ENCODE results near the gene SEL1L3. TPM values are rescaled to one million over a fixed set of nuclear protein-coding genes. Genes with fewer than 3 reads are reported as not detected.

SEL1L3 gene
- total and polyA plus RNA-seq, 9 of the 15 experiments (the other 6 are each of a cell fraction or from before 2014, with no cell fraction given): 10.0 to 44.3 (median 21.6) TPM

DNA sequence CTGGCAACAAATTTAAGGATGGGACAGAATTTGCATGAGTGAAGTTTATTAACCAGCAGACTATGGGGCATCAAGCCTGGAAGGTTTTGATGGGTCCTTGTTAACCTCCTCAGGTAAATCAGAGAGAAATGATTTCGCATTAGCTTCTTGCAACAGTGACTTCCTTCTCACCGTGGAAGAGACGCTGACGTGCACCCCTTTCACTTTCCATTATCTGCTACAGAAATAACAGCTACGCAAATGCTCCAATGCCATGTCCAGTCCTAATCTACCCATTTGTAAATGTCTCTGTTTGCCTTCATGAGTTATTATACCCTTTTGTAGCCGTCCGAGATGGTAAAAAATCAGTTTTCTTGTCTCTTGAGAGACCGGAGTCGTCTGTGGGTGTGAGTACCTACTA, 106.9 kb downstream of the SEL1L3 start:
- no peaks in the 10 kb centered on the region for H4K20me1 ChIP-seq (replicated peaks; ENCODE audit: control insufficient read depth, insufficient read depth, low read length)
- intact Hi-C loops (cut with micrococcal nuclease) (no loop called here), in situ Hi-C loops (cut with MboI) (no loop called here)
- no peaks in the 10 kb centered on the region for H3K4me1 ChIP-seq (replicated peaks in 1 of 2; ENCODE audit: control insufficient read depth in 2 of 2, insufficient read depth in 2 of 2, low read length in 2 of 2)
- no peaks in the 10 kb centered on the region for H3K9me1 ChIP-seq (ENCODE audit: control insufficient read depth, insufficient read depth, low read length)
- WGBS (ENCODE audit: insufficient coverage, low coverage, missing lambda C conversion rate): 79% methylated on average over 9 of the region's 9 CpGs
- peaks cover 8% of the 10 kb centered on the region; the same call in 2 of the 3 replicates for H3K36me3 ChIP-seq (ENCODE audit: control insufficient read depth, insufficient read depth, low read length)
- no peaks in the 10 kb centered on the region for H3K79me2 ChIP-seq (ENCODE audit: control insufficient read depth, insufficient read depth, low read length)
- DNase-seq (ENCODE audit: extremely low read depth in 1 of 4, low spot score in 3 of 4): no peak
- FAIRE-seq: no peak
- H3K9ac ChIP-seq (ENCODE audit: insufficient read depth in 1 of 2, low read depth in 2 of 2, low read length in 2 of 2): no peak overlapping the region
- H2AFZ ChIP-seq (ENCODE audit: low read depth, low read length): no peak overlapping the region
- H3K4me2 ChIP-seq (ENCODE audit: insufficient read depth, low read length): no peak overlapping the region
- no peaks in the 10 kb centered on the region for H3K27me3 ChIP-seq (ENCODE audit: control insufficient read depth in 2 of 2, insufficient read depth in 2 of 2, low read length in 2 of 2)
- H3K9me3 ChIP-seq (replicated peaks; ENCODE audit: control insufficient read depth, insufficient read depth, low read depth, low read length): no peaks in the 10 kb centered on the region
- no peak overlapping the region for H3K4me3 ChIP-seq
- ChIA-PET CTCF (ENCODE audit: low intra/inter-chr PET ratio) (no interaction called here), POLR2A (interaction anchor here (2.0 kb wide), 1 partner anchor 12 kb away, joined by 7 read pairs; no protein-coding TSS in a partner anchor)
- ATAC-seq: no peak
- BruUV-seq (replicated peaks): TSS peak; percentile 6
- H3K27ac ChIP-seq (ENCODE audit: extremely low read depth, low read depth, low read length): no peak overlapping the region
- TF ChIP-seq, protein P1, sequence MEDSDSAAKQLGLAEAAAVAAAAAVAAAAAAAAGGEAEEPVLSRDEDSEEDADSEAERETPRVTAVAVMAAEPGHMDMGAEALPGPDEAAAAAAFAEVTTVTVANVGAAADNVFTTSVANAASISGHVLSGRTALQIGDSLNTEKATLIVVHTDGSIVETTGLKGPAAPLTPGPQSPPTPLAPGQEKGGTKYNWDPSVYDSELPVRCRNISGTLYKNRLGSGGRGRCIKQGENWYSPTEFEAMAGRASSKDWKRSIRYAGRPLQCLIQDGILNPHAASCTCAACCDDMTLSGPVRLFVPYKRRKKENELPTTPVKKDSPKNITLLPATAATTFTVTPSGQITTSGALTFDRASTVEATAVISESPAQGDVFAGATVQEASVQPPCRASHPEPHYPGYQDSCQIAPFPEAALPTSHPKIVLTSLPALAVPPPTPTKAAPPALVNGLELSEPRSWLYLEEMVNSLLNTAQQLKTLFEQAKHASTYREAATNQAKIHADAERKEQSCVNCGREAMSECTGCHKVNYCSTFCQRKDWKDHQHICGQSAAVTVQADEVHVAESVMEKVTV (CRISPR knock-in tag; IDR thresholded peaks at IDR 0.05): no peak
- no peak for TF ChIP-seq TCF7 (IDR thresholded peaks at IDR 0.05; ENCODE audit: borderline replicate concordance)

DNA sequence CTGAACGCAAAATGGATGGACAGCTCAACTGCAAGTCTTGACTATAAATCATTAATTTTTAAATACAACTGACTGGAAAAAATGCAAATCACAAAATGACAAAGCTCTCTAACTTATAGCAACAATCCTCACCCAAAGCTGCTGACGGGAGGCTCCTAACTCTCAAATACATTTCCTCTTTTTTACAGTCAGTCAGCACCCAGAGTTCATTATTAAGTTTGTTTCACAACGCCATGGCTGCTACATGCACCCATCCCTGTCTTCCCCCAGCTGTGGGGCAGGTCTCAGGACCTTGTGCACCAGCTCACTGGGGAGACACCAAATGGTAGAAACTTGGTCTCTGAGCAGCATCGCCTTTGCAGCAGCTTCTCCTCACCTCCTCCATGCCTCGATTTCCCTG, 109.5 kb downstream of the SEL1L3 start:
- Histone ChIP-seq H4K20me1 (replicated peaks; ENCODE audit: control insufficient read depth, insufficient read depth, low read length) (no peaks in the 10 kb centered on the region), H3K79me2 (ENCODE audit: control insufficient read depth, insufficient read depth, low read length) (no peaks in the 10 kb centered on the region), H3K4me1 (replicated peaks in 1 of 2; ENCODE audit: control insufficient read depth in 2 of 2, insufficient read depth in 2 of 2, low read length in 2 of 2) (no peaks in the 10 kb centered on the region), H3K4me3 (no peak overlapping the region), H3K4me2 (ENCODE audit: insufficient read depth, low read length) (no peak overlapping the region), H3K9ac (ENCODE audit: insufficient read depth in 1 of 2, low read depth in 2 of 2, low read length in 2 of 2) (no peak overlapping the region), H3K27me3 (ENCODE audit: control insufficient read depth in 2 of 2, insufficient read depth in 2 of 2, low read length in 2 of 2) (no peaks in the 10 kb centered on the region), H3K27ac (ENCODE audit: extremely low read depth, low read depth, low read length) (no peak overlapping the region), H2AFZ (ENCODE audit: low read depth, low read length) (no peak overlapping the region), H3K9me3 (replicated peaks; ENCODE audit: control insufficient read depth, insufficient read depth, low read depth, low read length) (no peaks in the 10 kb centered on the region), H3K9me1 (ENCODE audit: control insufficient read depth, insufficient read depth, low read length) (no peaks in the 10 kb centered on the region), H3K36me3 (ENCODE audit: control insufficient read depth, insufficient read depth, low read length) (peaks cover 3% of the 10 kb centered on the region; the same call in 1 of the 3 replicates)
- ChIA-PET POLR2A (interaction anchor here (0.6 to 1.5 kb wide), 3 partner anchors 10 to 20 kb away, joined by 3 to 6 read pairs (median 5); no protein-coding TSS in a partner anchor), CTCF (ENCODE audit: low intra/inter-chr PET ratio) (no interaction called here)
- no peak for FAIRE-seq
- TF ChIP-seq BRD4 (IDR thresholded peaks at IDR 0.05) (no peak), NCOA2 (IDR thresholded peaks at IDR 0.05; ENCODE audit: partially characterized antibody in 2 of 2) (no peak), POLR2B (IDR thresholded peaks at IDR 0.05; ENCODE audit: low read depth, partially characterized antibody) (no peak), TEAD2 (tag; IDR thresholded peaks at IDR 0.05) (no peak), NCOA6 (IDR thresholded peaks at IDR 0.05) (no peak), LARP7 (IDR thresholded peaks at IDR 0.05) (no peak)
- TF ChIP-seq, protein P2, sequence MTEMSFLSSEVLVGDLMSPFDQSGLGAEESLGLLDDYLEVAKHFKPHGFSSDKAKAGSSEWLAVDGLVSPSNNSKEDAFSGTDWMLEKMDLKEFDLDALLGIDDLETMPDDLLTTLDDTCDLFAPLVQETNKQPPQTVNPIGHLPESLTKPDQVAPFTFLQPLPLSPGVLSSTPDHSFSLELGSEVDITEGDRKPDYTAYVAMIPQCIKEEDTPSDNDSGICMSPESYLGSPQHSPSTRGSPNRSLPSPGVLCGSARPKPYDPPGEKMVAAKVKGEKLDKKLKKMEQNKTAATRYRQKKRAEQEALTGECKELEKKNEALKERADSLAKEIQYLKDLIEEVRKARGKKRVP (CRISPR knock-in tag; IDR thresholded peaks at IDR 0.05): no peak
- in situ Hi-C loops (cut with MboI): no loop called here
- BruUV-seq (replicated peaks): no TSS peak
- no peak for ATAC-seq
- intact Hi-C loops (cut with micrococcal nuclease): no loop called here
- DNase-seq (ENCODE audit: extremely low read depth in 1 of 4, low spot score in 3 of 4): no peak
- WGBS (ENCODE audit: insufficient coverage, low coverage, missing lambda C conversion rate): 61% methylated on average over 5 of the region's 5 CpGs
